K562 (cell line): ENCODE measurements around the gene ST6GALNAC6. TPM values are rescaled to one million over a fixed set of nuclear protein-coding genes. Genes with fewer than 3 reads are reported as not detected.

Source experiments
- CREB1 ChIP-seq, 2 experiments: sonication (generic) in 1 of 2; formaldehyde crosslinking in 1 of 2; IDR thresholded peaks; 2 replicates each; pipeline versions ENCODE4 v1.6.1 to v1.8.0; 2012 to 2022; ENCODE audit warnings: inconsistent platforms in 1 of 2, mild to moderate bottlenecking in 1 of 2, missing genetic modification reagents in 1 of 2, moderate library complexity in 1 of 2
- CREBBP ChIP-seq: IDR thresholded peaks from one replicate; pipeline ENCODE4 v1.6.1; 2012; ENCODE audit warnings: low read depth, mild to moderate bottlenecking, control low read depth, inconsistent platforms, low read length
- DDX20 ChIP-seq: fragments of 450-650 bp; IDR thresholded peaks from 2 replicates; pipeline ENCODE4 v1.6.1; 2016; ENCODE audit warnings: missing genetic modification characterization, low read depth, mild to moderate bottlenecking, missing compliant biosample characterization, moderate library complexity
- DIDO1 ChIP-seq: fragments of 450-650 bp; IDR thresholded peaks from 2 replicates; pipeline ENCODE4 v1.6.1; 2016; ENCODE audit warnings: low read depth, missing biosample characterization, missing genetic modification characterization
- HBP1 ChIP-seq: fragments of 450-650 bp; formaldehyde crosslinking; IDR thresholded peaks from 2 replicates; pipeline ENCODE4 v1.4.0; 2022; ENCODE audit warnings: missing genetic modification characterization
- HOMEZ ChIP-seq: fragments of 250-450 bp; sonication (Bioruptor Pico); IDR thresholded peaks from 2 replicates; pipeline ENCODE4 v1.4.0; 2020; ENCODE audit warnings: mild to moderate bottlenecking, moderate library complexity
- JUN ChIP-seq, 2 experiments: sonication (generic) in 1 of 2; formaldehyde crosslinking in 1 of 2; IDR thresholded peaks; 2 replicates each; pipeline versions ENCODE4 v1.6.1 to v1.8.0; 2012 to 2022; ENCODE audit warnings: borderline replicate concordance in 2 of 2, mild to moderate bottlenecking in 2 of 2, improper control_type of control experiment in 1 of 2, low read depth in 1 of 2, low read length in 1 of 2, missing genetic modification reagents in 1 of 2
- KHSRP ChIP-seq: fragments of 450-650 bp; IDR thresholded peaks from 2 replicates; pipeline ENCODE4 v1.6.1; 2017
- POLR2G ChIP-seq: fragments of 200-400 bp; formaldehyde crosslinking; IDR thresholded peaks from 2 replicates; pipeline ENCODE4 v1.6.1; 2017; ENCODE audit warnings: low read depth, mild to moderate bottlenecking, antibody characterized with exemption, low read length, moderate library complexity
- SAP30 ChIP-seq: fragments of 200-600 bp; sonication (generic); IDR thresholded peaks from 2 replicates; pipeline ENCODE4 v1.6.1; 2012; ENCODE audit warnings: borderline replicate concordance, low read depth, mild to moderate bottlenecking, moderate library complexity, low read length, control low read depth, inconsistent platforms; ENCODE audit not compliant: insufficient read depth, poor library complexity, severe bottlenecking
- SNIP1 ChIP-seq: fragments of 450-650 bp; IDR thresholded peaks from 2 replicates; pipeline ENCODE4 v1.7.1; 2017; ENCODE audit warnings: low read depth, mild to moderate bottlenecking
- ZBTB34 ChIP-seq: fragments of 250-450 bp; sonication (Bioruptor Pico); IDR thresholded peaks from 2 replicates; pipeline ENCODE4 v1.8.0; 2021; ENCODE audit warnings: mild to moderate bottlenecking, moderate library complexity
- ZKSCAN1 ChIP-seq: fragments of 150-350 bp; IDR thresholded peaks from 2 replicates; pipeline ENCODE4 v1.6.1; 2016; ENCODE audit warnings: low read depth, low read length
- ZNF146 ChIP-seq: IDR thresholded peaks from one replicate; pipeline ENCODE4 v1.6.1; 2018; ENCODE audit warnings: missing compliant biosample characterization; ENCODE audit not compliant: unreplicated experiment
- ZNF224 ChIP-seq: sonication (generic); formaldehyde crosslinking; IDR thresholded peaks from 2 replicates; pipeline ENCODE4 v1.8.0; 2022; ENCODE audit warnings: mild to moderate bottlenecking, missing genetic modification reagents
- ZNF79 ChIP-seq: fragments of 250-450 bp; sonication (Bioruptor Pico); IDR thresholded peaks from 2 replicates; pipeline ENCODE4 v1.4.0; 2020; ENCODE audit warnings: low read depth, mild to moderate bottlenecking, moderate library complexity
- polyA plus RNA-seq, 8 experiments: library from polyadenylated mRNA; depleted of rRNA in 4 of 8; stranded (reverse) in 5 of 8; unstranded in 3 of 8; fragments of >200 nt; fragmentation: Nextera tagmentation in 2 of 8; fragmentation: Illumina TruSeq in 1 of 8; extraction: Ambion mirVana in 2 of 8; extraction: Trizol in 1 of 8; gene quantifications; 2 replicates each; pipeline versions ENCODE4 v1.2.1 to v1.2.3, GENCODE V29; 2011 to 2014; ENCODE audit warnings: inconsistent platforms in 1 of 8, missing spikeins in 1 of 8
- total RNA-seq, 7 experiments: library from RNA; depleted of rRNA in 6 of 7; stranded (reverse); fragments of >200 nt in 6 of 7; fragmentation: Illumina TruSeq in 2 of 7; extraction: Trizol in 2 of 7; gene quantifications; 2 replicates each; pipeline versions ENCODE4 v1.2.1 to v1.2.3, GENCODE V29; 2011 to 2021; ENCODE audit warnings: low replicate concordance in 1 of 7
- TF ChIP-seq, protein P1 (sequence below): fragments of 250-450 bp; sonication (Bioruptor Pico); IDR thresholded peaks from 2 replicates; pipeline ENCODE4 v1.4.0; 2020; ENCODE audit warnings: borderline replicate concordance
- TF ChIP-seq, protein P2 (sequence below): sonication (generic); formaldehyde crosslinking; IDR thresholded peaks from 2 replicates; pipeline ENCODE4 v1.4.0; 2020; ENCODE audit warnings: mild to moderate bottlenecking, missing genetic modification reagents

The ST6GALNAC6 gene
- total and polyA plus RNA-seq, 9 of the 15 experiments (the other 6 are each of a cell fraction or from before 2014, with no cell fraction given) = 0.13 to 23.0 (median 14.5) TPM

DNA sequence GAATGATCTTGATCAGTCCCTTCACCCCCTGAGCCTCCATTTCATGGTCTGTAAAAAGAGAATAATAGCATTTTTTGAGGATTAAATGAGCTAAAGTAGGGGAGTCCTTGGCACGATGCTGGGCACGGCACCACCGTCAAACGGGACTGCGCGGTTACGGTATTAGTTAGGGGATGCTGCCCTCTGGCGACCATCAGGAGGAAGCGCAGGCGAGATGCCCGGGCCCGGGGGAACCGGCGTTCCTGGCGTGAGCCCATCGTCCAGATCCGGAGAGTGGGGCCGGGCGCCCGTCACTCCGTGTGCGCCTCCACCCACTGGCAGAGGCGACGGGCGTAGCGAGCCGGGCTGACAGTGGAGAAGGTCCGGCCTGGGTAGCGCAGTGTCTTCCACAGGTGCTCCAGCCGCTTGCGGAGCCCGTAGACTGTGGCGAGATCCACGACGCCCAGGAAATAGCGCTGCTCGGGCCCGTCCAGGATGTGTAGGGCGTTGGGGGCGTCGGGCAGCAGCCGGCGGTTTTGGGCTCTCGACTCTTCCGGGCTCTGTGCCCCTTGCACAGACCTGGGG is 22.2 kb upstream of the ST6GALNAC6 start (continued):
- no peak for TF ChIP-seq ZBTB34 (CRISPR knock-in tag)
- TF ChIP-seq HOMEZ (CRISPR knock-in tag) = no peak
- TF ChIP-seq DDX20 = no peak
- no peak for TF ChIP-seq JUN (IDR thresholded peaks at IDR 0.05; ENCODE audit: borderline replicate concordance, low read depth, low read length)
- 0 out of 2 replicates have a peak, but pooled peaks have one; percentile 24 for TF ChIP-seq JUN (CRISPR knock-in tag; IDR thresholded peaks at IDR 0.05; ENCODE audit: borderline replicate concordance)
- TF ChIP-seq, protein P1, sequence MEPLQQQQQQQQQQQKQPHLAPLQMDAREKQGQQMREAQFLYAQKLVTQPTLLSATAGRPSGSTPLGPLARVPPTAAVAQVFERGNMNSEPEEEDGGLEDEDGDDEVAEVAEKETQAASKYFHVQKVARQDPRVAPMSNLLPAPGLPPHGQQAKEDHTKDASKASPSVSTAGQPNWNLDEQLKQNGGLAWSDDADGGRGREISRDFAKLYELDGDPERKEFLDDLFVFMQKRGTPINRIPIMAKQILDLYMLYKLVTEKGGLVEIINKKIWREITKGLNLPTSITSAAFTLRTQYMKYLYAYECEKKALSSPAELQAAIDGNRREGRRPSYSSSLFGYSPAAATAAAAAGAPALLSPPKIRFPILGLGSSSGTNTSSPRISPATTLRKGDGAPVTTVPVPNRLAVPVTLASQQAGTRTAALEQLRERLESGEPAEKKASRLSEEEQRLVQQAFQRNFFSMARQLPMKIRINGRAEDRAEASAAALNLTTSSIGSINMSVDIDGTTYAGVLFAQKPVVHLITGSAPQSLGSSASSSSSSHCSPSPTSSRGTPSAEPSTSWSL = no peak
- no peak for TF ChIP-seq DIDO1 (tag)
- no peak for TF ChIP-seq KHSRP
- TF ChIP-seq, protein P2, sequence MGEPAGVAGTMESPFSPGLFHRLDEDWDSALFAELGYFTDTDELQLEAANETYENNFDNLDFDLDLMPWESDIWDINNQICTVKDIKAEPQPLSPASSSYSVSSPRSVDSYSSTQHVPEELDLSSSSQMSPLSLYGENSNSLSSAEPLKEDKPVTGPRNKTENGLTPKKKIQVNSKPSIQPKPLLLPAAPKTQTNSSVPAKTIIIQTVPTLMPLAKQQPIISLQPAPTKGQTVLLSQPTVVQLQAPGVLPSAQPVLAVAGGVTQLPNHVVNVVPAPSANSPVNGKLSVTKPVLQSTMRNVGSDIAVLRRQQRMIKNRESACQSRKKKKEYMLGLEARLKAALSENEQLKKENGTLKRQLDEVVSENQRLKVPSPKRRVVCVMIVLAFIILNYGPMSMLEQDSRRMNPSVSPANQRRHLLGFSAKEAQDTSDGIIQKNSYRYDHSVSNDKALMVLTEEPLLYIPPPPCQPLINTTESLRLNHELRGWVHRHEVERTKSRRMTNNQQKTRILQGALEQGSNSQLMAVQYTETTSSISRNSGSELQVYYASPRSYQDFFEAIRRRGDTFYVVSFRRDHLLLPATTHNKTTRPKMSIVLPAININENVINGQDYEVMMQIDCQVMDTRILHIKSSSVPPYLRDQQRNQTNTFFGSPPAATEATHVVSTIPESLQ (CRISPR knock-in tag) = no peak
- 0 out of 2 replicates have a peak, but pooled peaks have one; percentile 31 for TF ChIP-seq POLR2G
- TF ChIP-seq ZNF146 (CRISPR knock-in tag) = no peak
- no peak for TF ChIP-seq SAP30
- TF ChIP-seq CREBBP = no peak
- TF ChIP-seq CREB1 (IDR thresholded peaks at IDR 0.05) = 0 out of 2 replicates have a peak, but pooled peaks have one; percentile 34
- peak; percentile 30; the same call in 1 of the 2 replicates for TF ChIP-seq CREB1 (CRISPR knock-in tag; IDR thresholded peaks at IDR 0.05)
- no peak for TF ChIP-seq HBP1 (CRISPR knock-in tag)
- TF ChIP-seq ZNF224 (CRISPR knock-in tag) = no peak
- TF ChIP-seq ZNF79 = no peak
- TF ChIP-seq SNIP1 = no peak
- TF ChIP-seq ZKSCAN1 = 0 out of 2 replicates have a peak, but pooled peaks have one; percentile 48
